ENCODE measurements around the gene PRKCA. TPM values are rescaled to one million over a fixed set of nuclear protein-coding genes. Genes with fewer than 3 reads are reported as not detected.

The PRKCA gene
- total and polyA plus RNA-seq, 9 of the 15 experiments (the other 6 are each of a cell fraction or from before 2014, with no cell fraction given) = 3.2 to 33.0 (median 17.8) TPM

GRCh38 chr17:66791347-66791746, 488.9 kb downstream of the PRKCA start (continued):
- TF ChIP-seq WHSC1 (IDR thresholded peaks at IDR 0.05; ENCODE audit: low read length) = no peak
- TF ChIP-seq TCF7L2 (IDR thresholded peaks at IDR 0.05; ENCODE audit: low read depth, low read length) = no peak

DNA sequence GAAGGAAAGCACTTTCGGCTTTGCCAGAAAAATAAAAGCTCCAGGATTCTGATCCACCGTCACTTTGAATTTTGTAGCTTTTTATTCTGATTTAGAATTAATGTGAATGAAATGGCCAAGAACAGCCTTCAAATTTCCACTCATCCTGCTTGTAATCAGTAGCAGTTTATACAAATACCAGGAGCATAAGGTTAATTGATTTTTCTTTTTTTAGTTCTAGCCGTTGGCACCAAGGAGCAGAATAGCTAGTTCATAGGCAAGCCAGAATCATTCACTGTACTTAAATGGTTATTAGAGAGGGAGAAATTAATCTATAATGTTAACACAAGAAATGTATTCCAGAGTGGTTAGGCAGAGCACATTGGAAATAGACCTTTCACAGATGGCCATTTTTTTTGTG, 491.4 kb downstream of the PRKCA start:
- intact Hi-C loops (cut with micrococcal nuclease) = no loop called here
- no peaks in the 10 kb centered on the region for H3K9me1 ChIP-seq (ENCODE audit: control insufficient read depth, insufficient read depth, low read length)
- no peaks in the 10 kb centered on the region for H3K4me1 ChIP-seq (replicated peaks in 1 of 2; ENCODE audit: control insufficient read depth in 2 of 2, insufficient read depth in 2 of 2, low read length in 2 of 2)
- H3K79me2 ChIP-seq (ENCODE audit: control insufficient read depth, insufficient read depth, low read length) = no peaks in the 10 kb centered on the region
- in situ Hi-C loops (cut with MboI) = no loop called here
- H3K9ac ChIP-seq (ENCODE audit: insufficient read depth in 1 of 2, low read depth in 2 of 2, low read length in 2 of 2) = no peak overlapping the region
- H3K9me3 ChIP-seq (replicated peaks; ENCODE audit: control insufficient read depth, insufficient read depth, low read depth, low read length) = 0 out of 2 replicates have a peak, but pooled peaks cover 3% of the 10 kb centered on the region
- TF ChIP-seq GTF2E2 (tag; IDR thresholded peaks at IDR 0.05) (no peak), IRF9 (tag; IDR thresholded peaks at IDR 0.05) (no peak)
- TF ChIP-seq, protein P1, sequence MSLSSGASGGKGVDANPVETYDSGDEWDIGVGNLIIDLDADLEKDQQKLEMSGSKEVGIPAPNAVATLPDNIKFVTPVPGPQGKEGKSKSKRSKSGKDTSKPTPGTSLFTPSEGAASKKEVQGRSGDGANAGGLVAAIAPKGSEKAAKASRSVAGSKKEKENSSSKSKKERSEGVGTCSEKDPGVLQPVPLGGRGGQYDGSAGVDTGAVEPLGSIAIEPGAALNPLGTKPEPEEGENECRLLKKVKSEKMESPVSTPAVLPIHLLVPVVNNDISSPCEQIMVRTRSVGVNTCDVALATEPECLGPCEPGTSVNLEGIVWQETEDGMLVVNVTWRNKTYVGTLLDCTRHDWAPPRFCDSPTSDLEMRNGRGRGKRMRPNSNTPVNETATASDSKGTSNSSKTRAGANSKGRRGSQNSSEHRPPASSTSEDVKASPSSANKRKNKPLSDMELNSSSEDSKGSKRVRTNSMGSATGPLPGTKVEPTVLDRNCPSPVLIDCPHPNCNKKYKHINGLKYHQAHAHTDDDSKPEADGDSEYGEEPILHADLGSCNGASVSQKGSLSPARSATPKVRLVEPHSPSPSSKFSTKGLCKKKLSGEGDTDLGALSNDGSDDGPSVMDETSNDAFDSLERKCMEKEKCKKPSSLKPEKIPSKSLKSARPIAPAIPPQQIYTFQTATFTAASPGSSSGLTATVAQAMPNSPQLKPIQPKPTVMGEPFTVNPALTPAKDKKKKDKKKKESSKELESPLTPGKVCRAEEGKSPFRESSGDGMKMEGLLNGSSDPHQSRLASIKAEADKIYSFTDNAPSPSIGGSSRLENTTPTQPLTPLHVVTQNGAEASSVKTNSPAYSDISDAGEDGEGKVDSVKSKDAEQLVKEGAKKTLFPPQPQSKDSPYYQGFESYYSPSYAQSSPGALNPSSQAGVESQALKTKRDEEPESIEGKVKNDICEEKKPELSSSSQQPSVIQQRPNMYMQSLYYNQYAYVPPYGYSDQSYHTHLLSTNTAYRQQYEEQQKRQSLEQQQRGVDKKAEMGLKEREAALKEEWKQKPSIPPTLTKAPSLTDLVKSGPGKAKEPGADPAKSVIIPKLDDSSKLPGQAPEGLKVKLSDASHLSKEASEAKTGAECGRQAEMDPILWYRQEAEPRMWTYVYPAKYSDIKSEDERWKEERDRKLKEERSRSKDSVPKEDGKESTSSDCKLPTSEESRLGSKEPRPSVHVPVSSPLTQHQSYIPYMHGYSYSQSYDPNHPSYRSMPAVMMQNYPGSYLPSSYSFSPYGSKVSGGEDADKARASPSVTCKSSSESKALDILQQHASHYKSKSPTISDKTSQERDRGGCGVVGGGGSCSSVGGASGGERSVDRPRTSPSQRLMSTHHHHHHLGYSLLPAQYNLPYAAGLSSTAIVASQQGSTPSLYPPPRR (CRISPR knock-in tag; IDR thresholded peaks at IDR 0.05; ENCODE audit: borderline replicate concordance) = no peak
- no peak overlapping the region for H2AFZ ChIP-seq (ENCODE audit: low read depth, low read length)
- H3K4me3 ChIP-seq = no peak overlapping the region
- ChIA-PET CTCF (ENCODE audit: low intra/inter-chr PET ratio) (no interaction called here), POLR2A (interaction anchor here (0.6 kb wide), 2 partner anchors 15 to 492 kb away, joined by 3 read pairs; no protein-coding TSS in a partner anchor)
- DNase-seq (ENCODE audit: extremely low read depth in 1 of 4, low spot score in 3 of 4) = no peak
- WGBS (ENCODE audit: insufficient coverage, low coverage, missing lambda C conversion rate) = 92% methylated on average over 3 of the region's 3 CpGs
- peaks cover 40% of the 10 kb centered on the region; the same call in 2 of the 3 replicates for H3K36me3 ChIP-seq (ENCODE audit: control insufficient read depth, insufficient read depth, low read length)
- H3K27me3 ChIP-seq (ENCODE audit: control insufficient read depth in 2 of 2, insufficient read depth in 2 of 2, low read length in 2 of 2) = no peaks in the 10 kb centered on the region
- no peak for ATAC-seq
- BruUV-seq (replicated peaks) = no TSS peak
- no peak overlapping the region for H3K4me2 ChIP-seq (ENCODE audit: insufficient read depth, low read length)
- no peak overlapping the region for H3K27ac ChIP-seq (ENCODE audit: extremely low read depth, low read depth, low read length)
- H4K20me1 ChIP-seq (replicated peaks; ENCODE audit: control insufficient read depth, insufficient read depth, low read length) = no peaks in the 10 kb centered on the region
- no peak for FAIRE-seq

Data from K562 (cell line).